Osteoblast (primary cell): ENCODE data around the gene CWC27. TPM values are rescaled to one million over a fixed set of nuclear protein-coding genes. Genes with fewer than 3 reads are reported as not detected.

Experiments used
- DNase-seq: peaks from one replicate; pipeline ENCODE4 v3.0.0; 2011; ENCODE audit warnings: low spot score, mixed read lengths; ENCODE audit not compliant: insufficient read length; ENCODE audit errors: missing footprints
- H2AFZ ChIP-seq: 2 replicates; pipeline ENCODE4 v1.6.0; 2011; ENCODE audit warnings: mild to moderate bottlenecking, low read length
- H3K27ac ChIP-seq: 2 replicates; pipeline ENCODE4 v1.5.1; 2011; ENCODE audit warnings: mild to moderate bottlenecking, low read depth, low read length, moderate library complexity
- H3K27me3 ChIP-seq: 2 replicates; pipeline ENCODE4 v1.6.0; 2012; ENCODE audit warnings: mild to moderate bottlenecking, control low read depth, inconsistent platforms, low read length, moderate library complexity; ENCODE audit not compliant: insufficient read depth
- H3K36me3 ChIP-seq: 2 replicates; pipeline ENCODE4 v1.5.1; 2011; ENCODE audit warnings: mild to moderate bottlenecking, low read length, control low read depth, moderate library complexity; ENCODE audit not compliant: insufficient read depth
- H3K4me1 ChIP-seq: 2 replicates; pipeline ENCODE4 v1.5.1; 2011; ENCODE audit warnings: mild to moderate bottlenecking, low read length, control low read depth, moderate library complexity; ENCODE audit not compliant: insufficient read depth
- H3K4me2 ChIP-seq: 2 replicates; pipeline ENCODE4 v1.6.0; 2011; ENCODE audit warnings: mild to moderate bottlenecking, low read length; ENCODE audit not compliant: insufficient read depth
- H3K4me3 ChIP-seq: fragments of 200-600 bp; sonication (generic); 3 replicates; pipeline ENCODE4 v1.5.1; 2012; ENCODE audit warnings: mild to moderate bottlenecking, low read length, inconsistent platforms; ENCODE audit not compliant: insufficient read depth
- H3K79me2 ChIP-seq: 2 replicates; pipeline ENCODE4 v1.6.0; 2012; ENCODE audit warnings: mild to moderate bottlenecking, low read length, control low read depth, inconsistent platforms; ENCODE audit not compliant: insufficient read depth
- H3K9me3 ChIP-seq: 2 replicates; pipeline ENCODE4 v1.5.1; 2011; ENCODE audit warnings: low read depth, low read length, control low read depth
- H4K20me1 ChIP-seq: 2 replicates; pipeline ENCODE4 v1.6.0; 2012; ENCODE audit warnings: mild to moderate bottlenecking, low read length, control low read depth; ENCODE audit not compliant: insufficient read depth
- total RNA-seq: library from RNA; depleted of rRNA; stranded (reverse); fragments of >200 nt; gene quantifications from 2 replicates; pipeline ENCODE4 v1.2.3, GENCODE V29; 2012
- TF ChIP-seq, protein P1 (sequence below): IDR thresholded peaks from 2 replicates; pipeline ENCODE4 v1.5.1; 2011; ENCODE audit warnings: mild to moderate bottlenecking, low read depth, low read length, moderate library complexity; ENCODE audit errors: extremely low read depth

Gene CWC27
- total RNA-seq, 1 donor: 13.4 TPM

DNA sequence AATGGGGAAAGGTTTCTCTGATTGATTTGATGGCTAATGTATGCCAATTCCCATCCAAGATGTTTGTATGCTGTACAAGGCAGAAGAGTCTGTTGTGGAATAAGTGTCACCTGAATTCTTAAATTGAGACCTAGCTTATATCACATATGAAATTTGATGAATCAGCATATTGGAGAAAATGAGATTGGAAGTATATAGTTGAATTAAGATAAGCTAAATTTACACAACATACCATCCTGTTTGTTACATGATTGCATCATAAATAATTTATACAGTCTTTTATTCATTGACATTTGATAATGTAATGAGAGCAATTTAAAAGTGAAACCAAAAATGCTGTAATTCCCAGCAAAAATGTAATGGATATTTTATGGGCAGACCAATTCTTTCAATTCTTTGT, 1.1 kb downstream of the CWC27 start:
- Histone ChIP-seq H3K4me3 (peak overlapping the region; percentile 75), H2AFZ (no peak overlapping the region), H3K9me3 (no peaks in the 10 kb centered on the region), H3K4me2 (peak overlapping the region; percentile 91), H4K20me1 (peaks cover 11% of the 10 kb centered on the region), H3K27ac (no peak overlapping the region), H3K27me3 (no peaks in the 10 kb centered on the region), H3K79me2 (peaks cover 80% of the 10 kb centered on the region), H3K4me1 (peaks cover 20% of the 10 kb centered on the region), H3K36me3 (peaks cover 4% of the 10 kb centered on the region)
- TF ChIP-seq, protein P1, sequence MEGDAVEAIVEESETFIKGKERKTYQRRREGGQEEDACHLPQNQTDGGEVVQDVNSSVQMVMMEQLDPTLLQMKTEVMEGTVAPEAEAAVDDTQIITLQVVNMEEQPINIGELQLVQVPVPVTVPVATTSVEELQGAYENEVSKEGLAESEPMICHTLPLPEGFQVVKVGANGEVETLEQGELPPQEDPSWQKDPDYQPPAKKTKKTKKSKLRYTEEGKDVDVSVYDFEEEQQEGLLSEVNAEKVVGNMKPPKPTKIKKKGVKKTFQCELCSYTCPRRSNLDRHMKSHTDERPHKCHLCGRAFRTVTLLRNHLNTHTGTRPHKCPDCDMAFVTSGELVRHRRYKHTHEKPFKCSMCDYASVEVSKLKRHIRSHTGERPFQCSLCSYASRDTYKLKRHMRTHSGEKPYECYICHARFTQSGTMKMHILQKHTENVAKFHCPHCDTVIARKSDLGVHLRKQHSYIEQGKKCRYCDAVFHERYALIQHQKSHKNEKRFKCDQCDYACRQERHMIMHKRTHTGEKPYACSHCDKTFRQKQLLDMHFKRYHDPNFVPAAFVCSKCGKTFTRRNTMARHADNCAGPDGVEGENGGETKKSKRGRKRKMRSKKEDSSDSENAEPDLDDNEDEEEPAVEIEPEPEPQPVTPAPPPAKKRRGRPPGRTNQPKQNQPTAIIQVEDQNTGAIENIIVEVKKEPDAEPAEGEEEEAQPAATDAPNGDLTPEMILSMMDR: no peak
- DNase-seq: no peak

DNA sequence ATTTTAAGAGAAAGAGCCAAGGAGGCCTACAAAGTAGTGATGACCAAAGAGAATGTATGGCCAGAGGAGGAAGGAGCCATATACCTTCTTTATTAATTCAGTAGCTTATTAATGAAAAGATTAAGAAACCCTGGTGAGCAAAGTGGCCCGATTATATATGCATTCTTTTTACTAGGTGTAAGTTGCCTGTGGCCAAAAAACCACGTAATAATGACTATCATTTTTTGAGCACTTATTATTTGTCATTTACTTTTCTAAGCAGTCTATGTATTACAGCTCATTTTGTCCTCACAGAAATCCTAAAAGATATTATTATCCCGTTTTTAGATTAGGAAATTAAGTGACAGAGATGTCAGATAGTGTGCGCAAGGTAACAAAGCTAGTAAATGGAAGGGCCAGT, 3.0 kb downstream of the CWC27 start:
- no peak overlapping the region for H3K4me3 ChIP-seq
- H3K4me2 ChIP-seq: no peak overlapping the region
- no peaks in the 10 kb centered on the region for H3K9me3 ChIP-seq
- no peaks in the 10 kb centered on the region for H4K20me1 ChIP-seq
- peaks cover 20% of the 10 kb centered on the region for H3K4me1 ChIP-seq
- H3K27ac ChIP-seq: no peak overlapping the region
- H3K36me3 ChIP-seq: no peaks in the 10 kb centered on the region
- peaks cover 61% of the 10 kb centered on the region for H3K79me2 ChIP-seq
- H2AFZ ChIP-seq: no peak overlapping the region
- H3K27me3 ChIP-seq: no peaks in the 10 kb centered on the region
- no peak for DNase-seq
- TF ChIP-seq, protein P1: no peak

DNA sequence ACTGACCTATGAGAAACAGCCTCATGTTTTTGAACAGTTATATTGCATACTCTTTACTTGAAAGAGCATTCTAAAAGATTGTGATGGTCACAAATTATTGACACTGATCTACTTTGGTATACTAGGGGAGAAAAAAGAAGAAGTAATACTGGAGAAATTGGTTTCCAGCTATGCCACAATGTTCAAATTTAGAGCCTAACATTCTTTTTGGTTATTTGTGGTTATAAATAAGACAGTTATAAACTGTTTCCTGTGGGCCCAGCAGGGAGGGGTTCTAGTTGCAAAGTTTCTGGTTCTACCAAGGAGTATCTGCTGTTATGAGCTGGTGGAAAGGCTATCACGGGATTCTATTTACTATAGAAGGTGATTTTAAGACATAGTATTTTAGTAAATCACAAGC, 4.8 kb downstream of the CWC27 start:
- Histone ChIP-seq H3K4me1 (peaks cover 11% of the 10 kb centered on the region), H3K4me3 (no peak overlapping the region), H3K4me2 (no peak overlapping the region), H3K27me3 (no peaks in the 10 kb centered on the region), H3K9me3 (no peaks in the 10 kb centered on the region), H3K36me3 (no peaks in the 10 kb centered on the region), H4K20me1 (no peaks in the 10 kb centered on the region), H3K79me2 (peaks cover 43% of the 10 kb centered on the region), H3K27ac (no peak overlapping the region), H2AFZ (no peak overlapping the region)
- TF ChIP-seq, protein P1: no peak
- DNase-seq: no peak

DNA sequence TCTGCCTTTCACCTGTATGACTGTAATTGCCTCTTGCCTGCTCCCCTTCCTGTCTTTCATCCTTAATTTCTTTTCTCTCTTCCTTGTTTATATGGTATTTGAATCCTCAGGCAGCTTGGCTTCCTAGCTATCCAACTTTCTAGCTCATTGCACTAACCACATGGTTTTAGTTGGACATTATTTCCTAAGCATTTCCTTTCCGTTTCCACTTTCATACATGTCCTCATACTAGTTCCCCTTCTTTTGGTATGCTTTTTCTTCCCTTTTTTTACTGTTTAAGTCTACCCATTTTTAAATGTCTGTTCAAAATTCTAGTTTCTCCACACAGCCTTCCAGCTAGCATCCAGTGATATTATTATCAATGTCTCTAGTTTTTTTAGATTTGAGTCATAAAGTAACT, 6.6 kb downstream of the CWC27 start:
- Histone ChIP-seq H3K4me2 (no peak overlapping the region), H3K4me1 (peaks cover under 1% of the 10 kb centered on the region), H3K9me3 (no peaks in the 10 kb centered on the region), H3K27me3 (no peaks in the 10 kb centered on the region), H2AFZ (no peak overlapping the region), H4K20me1 (no peaks in the 10 kb centered on the region), H3K4me3 (no peak overlapping the region), H3K27ac (no peak overlapping the region), H3K79me2 (peaks cover 28% of the 10 kb centered on the region), H3K36me3 (no peaks in the 10 kb centered on the region)
- DNase-seq: no peak
- TF ChIP-seq, protein P1: no peak
